ENCODE data around the gene CATSPERE.

CATSPERE gene, protein sequence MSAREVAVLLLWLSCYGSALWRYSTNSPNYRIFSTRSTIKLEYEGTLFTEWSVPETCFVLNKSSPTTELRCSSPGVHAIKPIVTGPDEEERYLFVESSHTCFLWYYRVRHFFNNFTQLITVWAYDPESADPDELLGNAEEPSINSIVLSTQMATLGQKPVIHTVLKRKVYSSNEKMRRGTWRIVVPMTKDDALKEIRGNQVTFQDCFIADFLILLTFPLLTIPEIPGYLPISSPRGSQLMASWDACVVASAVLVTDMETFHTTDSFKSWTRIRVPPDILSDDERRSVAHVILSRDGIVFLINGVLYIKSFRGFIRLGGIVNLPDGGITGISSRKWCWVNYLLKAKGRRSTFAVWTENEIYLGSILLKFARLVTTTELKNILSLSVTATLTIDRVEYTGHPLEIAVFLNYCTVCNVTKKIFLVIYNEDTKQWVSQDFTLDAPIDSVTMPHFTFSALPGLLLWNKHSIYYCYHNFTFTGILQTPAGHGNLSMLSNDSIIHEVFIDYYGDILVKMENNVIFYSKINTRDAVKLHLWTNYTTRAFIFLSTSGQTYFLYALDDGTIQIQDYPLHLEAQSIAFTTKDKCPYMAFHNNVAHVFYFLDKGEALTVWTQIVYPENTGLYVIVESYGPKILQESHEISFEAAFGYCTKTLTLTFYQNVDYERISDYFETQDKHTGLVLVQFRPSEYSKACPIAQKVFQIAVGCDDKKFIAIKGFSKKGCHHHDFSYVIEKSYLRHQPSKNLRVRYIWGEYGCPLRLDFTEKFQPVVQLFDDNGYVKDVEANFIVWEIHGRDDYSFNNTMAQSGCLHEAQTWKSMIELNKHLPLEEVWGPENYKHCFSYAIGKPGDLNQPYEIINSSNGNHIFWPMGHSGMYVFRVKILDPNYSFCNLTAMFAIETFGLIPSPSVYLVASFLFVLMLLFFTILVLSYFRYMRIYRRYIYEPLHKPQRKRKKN

GRCh38 chr1:244461245-244462071 is at the start of gene CATSPERE:
TSS of gene CATSPERE (plus strand) at chr1:244461273. CDS start at chr1:244461430, 157 bp downstream.
- Mint-ChIP-seq H3K4me1 (ENCODE audit: low read depth) (peaks cover 15% of the 10 kb centered on the region), H3K9me3 (ENCODE audit: low read depth) (peaks cover 4% of the 10 kb centered on the region)

GRCh38 chr1:244412176-244412575 is 48.9 kb upstream of the CATSPERE start:
- no peaks in the 10 kb centered on the region for H3K9me3 Mint-ChIP-seq (ENCODE audit: low read depth)
- no peaks in the 10 kb centered on the region for H3K27me3 Mint-ChIP-seq
- H3K4me3 Mint-ChIP-seq: no peak overlapping the region
- H3K36me3 Mint-ChIP-seq: peaks cover 36% of the 10 kb centered on the region
- H3K27ac Mint-ChIP-seq: no peak overlapping the region
- peaks cover 5% of the 10 kb centered on the region for H3K4me1 Mint-ChIP-seq (ENCODE audit: low read depth)

More at GRCh38 chr1:244461245-244462071, at the start of gene CATSPERE:
- H3K27me3 Mint-ChIP-seq: no peaks in the 10 kb centered on the region
- H3K36me3 Mint-ChIP-seq: peaks cover 6% of the 10 kb centered on the region
- H3K4me3 Mint-ChIP-seq: peak within 1 kb of the TSS; percentile 91
- H3K27ac Mint-ChIP-seq: peak within 1 kb of the TSS; percentile 98

DNA sequence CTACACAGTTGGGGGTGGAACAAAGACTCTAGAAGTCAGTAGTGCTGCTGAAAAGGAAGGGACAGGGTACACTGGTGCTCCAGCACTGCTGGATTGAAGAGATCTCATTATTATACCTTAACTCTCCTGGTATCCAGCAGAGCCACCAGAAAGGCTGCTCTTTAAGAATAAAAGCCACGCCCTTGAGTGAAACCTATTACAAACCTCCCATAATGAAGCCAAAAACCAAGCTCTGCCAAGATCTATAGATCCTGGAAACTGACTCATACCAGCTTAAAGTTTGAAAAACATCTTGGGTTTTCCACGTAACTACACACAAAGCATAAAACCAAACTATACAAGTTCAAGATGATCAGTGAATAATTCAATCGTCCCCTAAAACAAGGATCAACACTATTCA is 47.3 kb upstream of the CATSPERE start:
- Mint-ChIP-seq H3K9me3 (ENCODE audit: low read depth) (no peaks in the 10 kb centered on the region), H3K4me3 (no peak overlapping the region), H3K4me1 (ENCODE audit: low read depth) (peaks cover 5% of the 10 kb centered on the region), H3K27ac (no peak overlapping the region), H3K36me3 (peaks cover 33% of the 10 kb centered on the region), H3K27me3 (no peaks in the 10 kb centered on the region)

DNA sequence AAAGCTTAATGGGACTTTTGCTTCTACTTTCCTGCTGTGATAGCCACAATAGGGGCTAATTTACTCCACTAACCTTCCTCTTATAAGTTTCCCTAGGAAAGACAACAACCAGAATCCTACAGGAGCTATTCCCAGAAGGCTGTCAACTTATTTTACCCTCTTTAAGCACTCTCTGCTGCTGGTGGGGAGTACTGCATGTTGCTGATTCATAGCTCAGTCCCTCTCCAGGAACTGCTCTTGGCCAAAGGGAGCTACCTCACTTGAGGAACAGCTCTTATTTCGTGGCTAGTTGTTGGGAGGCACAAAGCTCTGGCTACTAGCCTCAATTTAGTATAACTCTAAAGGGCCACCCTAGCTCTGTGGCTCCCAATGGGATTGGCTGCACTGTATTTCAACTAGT is 46.5 kb upstream of the CATSPERE start:
- no peak overlapping the region for H3K4me3 Mint-ChIP-seq
- H3K36me3 Mint-ChIP-seq: peaks cover 37% of the 10 kb centered on the region
- no peaks in the 10 kb centered on the region for H3K9me3 Mint-ChIP-seq (ENCODE audit: low read depth)
- H3K27ac Mint-ChIP-seq: no peak overlapping the region
- peaks cover 5% of the 10 kb centered on the region for H3K4me1 Mint-ChIP-seq (ENCODE audit: low read depth)
- no peaks in the 10 kb centered on the region for H3K27me3 Mint-ChIP-seq

DNA sequence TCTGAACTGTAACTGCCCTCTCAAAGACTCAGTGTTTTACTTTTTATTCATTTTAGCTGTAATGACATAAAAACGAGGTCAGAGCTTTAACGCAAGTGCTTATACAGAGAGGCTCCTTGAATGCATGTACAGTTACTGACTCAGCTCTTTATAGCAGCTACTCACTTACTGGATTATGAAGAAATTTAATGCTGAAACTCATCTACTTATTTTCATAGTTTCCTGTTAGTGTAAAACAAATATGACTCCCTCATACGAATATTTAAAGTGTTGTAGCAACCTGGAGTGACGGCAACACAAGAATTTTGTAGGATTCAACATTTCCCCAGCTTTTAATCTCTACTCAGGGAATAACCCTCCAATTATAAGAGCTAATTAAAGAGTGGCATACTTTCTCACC is 42.0 kb upstream of the CATSPERE start:
- Mint-ChIP-seq H3K27me3 (no peaks in the 10 kb centered on the region), H3K4me3 (no peak overlapping the region), H3K27ac (no peak overlapping the region), H3K4me1 (ENCODE audit: low read depth) (peaks cover 3% of the 10 kb centered on the region), H3K9me3 (ENCODE audit: low read depth) (no peaks in the 10 kb centered on the region), H3K36me3 (peaks cover 31% of the 10 kb centered on the region)

DNA sequence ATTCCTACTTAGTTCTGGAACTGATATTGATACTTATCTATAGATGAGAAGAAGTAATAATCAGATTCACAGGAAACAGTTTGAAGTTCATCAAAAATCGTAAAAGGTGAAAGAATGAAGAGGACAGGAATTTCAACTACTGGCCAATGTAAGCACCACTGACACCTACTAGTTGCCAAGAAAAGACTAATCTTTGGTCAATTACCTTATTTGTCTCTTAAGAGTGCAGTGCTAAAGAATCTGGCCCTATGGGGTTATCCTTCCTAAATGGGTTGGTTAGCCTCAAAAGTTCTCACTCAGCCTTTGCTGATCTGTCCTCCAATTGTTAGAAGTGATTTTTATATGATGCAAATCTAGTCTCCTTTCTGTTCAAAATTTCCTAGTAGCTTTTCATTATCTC is 38.9 kb upstream of the CATSPERE start:
- peaks cover 4% of the 10 kb centered on the region for H3K4me1 Mint-ChIP-seq (ENCODE audit: low read depth)
- no peak overlapping the region for H3K4me3 Mint-ChIP-seq
- H3K36me3 Mint-ChIP-seq: peaks cover 28% of the 10 kb centered on the region
- no peak overlapping the region for H3K27ac Mint-ChIP-seq
- no peaks in the 10 kb centered on the region for H3K9me3 Mint-ChIP-seq (ENCODE audit: low read depth)
- no peaks in the 10 kb centered on the region for H3K27me3 Mint-ChIP-seq

- Mint-ChIP-seq H3K4me1 (ENCODE audit: low read depth) (peaks cover 9% of the 10 kb centered on the region), H3K27me3 (no peaks in the 10 kb centered on the region), H3K36me3 (peaks cover 17% of the 10 kb centered on the region), H3K9me3 (ENCODE audit: low read depth) (no peaks in the 10 kb centered on the region), H3K4me3 (no peak overlapping the region), H3K27ac (no peak overlapping the region)
These were observed 36.3 kb upstream of the CATSPERE start for GRCh38 chr1:244424649-244425334.

- peaks cover 9% of the 10 kb centered on the region for H3K4me1 Mint-ChIP-seq (ENCODE audit: low read depth)
- no peaks in the 10 kb centered on the region for H3K9me3 Mint-ChIP-seq (ENCODE audit: low read depth)
- H3K27me3 Mint-ChIP-seq: no peaks in the 10 kb centered on the region
- H3K27ac Mint-ChIP-seq: no peak overlapping the region
- H3K36me3 Mint-ChIP-seq: peaks cover 15% of the 10 kb centered on the region
- no peak overlapping the region for H3K4me3 Mint-ChIP-seq
These were observed 33.4 kb upstream of the CATSPERE start for GRCh38 chr1:244427647-244428046.

- Mint-ChIP-seq H3K36me3 (peaks cover 15% of the 10 kb centered on the region), H3K9me3 (ENCODE audit: low read depth) (no peaks in the 10 kb centered on the region), H3K4me3 (no peak overlapping the region), H3K4me1 (ENCODE audit: low read depth) (peaks cover 9% of the 10 kb centered on the region), H3K27ac (no peak overlapping the region), H3K27me3 (no peaks in the 10 kb centered on the region)
These were observed 31.3 kb upstream of the CATSPERE start for GRCh38 chr1:244429818-244430217.

GRCh38 chr1:244431166-244431565 is 29.9 kb upstream of the CATSPERE start:
- Mint-ChIP-seq H3K4me1 (ENCODE audit: low read depth) (peaks cover 16% of the 10 kb centered on the region), H3K4me3 (no peak overlapping the region), H3K36me3 (peaks cover 17% of the 10 kb centered on the region), H3K27me3 (no peaks in the 10 kb centered on the region), H3K27ac (no peak overlapping the region), H3K9me3 (ENCODE audit: low read depth) (no peaks in the 10 kb centered on the region)

DNA sequence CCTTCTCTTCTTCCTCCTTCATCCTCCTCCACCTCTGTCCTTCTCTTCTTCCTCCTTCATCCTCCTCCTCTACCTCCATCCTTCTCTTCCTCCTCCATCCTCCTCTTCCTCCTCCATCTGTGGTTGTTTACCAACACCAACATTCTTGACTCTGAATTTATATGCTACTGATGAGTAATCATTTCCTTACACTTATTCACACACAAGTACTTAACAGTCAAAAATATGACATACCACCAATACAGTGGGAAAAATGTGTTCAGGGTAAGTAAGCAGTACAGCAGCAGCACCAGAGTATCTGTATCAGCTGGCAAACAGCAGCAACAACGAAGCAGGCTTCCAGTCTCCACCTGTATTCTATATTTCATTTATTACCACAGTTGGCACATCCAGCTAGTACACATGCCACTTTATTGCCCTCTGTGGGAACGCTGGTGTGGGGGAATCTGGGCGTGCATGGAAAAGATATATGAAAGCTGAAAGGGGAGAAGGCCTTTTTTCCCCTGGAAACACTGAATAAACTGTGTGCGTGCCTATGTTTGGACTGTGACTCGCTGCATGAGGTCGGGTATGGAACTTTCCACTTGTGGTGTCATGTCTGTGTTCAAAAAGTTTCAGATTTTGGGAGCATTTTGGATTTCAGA is 25.4 kb upstream of the CATSPERE start:
- Mint-ChIP-seq H3K4me1 (ENCODE audit: low read depth) (peaks cover 48% of the 10 kb centered on the region), H3K27me3 (no peaks in the 10 kb centered on the region), H3K9me3 (ENCODE audit: low read depth) (no peaks in the 10 kb centered on the region), H3K27ac (peak overlapping the region; percentile 96), H3K4me3 (peak overlapping the region; percentile 76), H3K36me3 (peaks cover 13% of the 10 kb centered on the region)

GRCh38 chr1:244436336-244437085 is 24.6 kb upstream of the CATSPERE start:
- Mint-ChIP-seq H3K9me3 (ENCODE audit: low read depth) (no peaks in the 10 kb centered on the region), H3K4me1 (ENCODE audit: low read depth) (peaks cover 49% of the 10 kb centered on the region), H3K36me3 (peaks cover 13% of the 10 kb centered on the region), H3K27ac (peak overlapping the region; percentile 96), H3K4me3 (peak overlapping the region; percentile 76), H3K27me3 (no peaks in the 10 kb centered on the region)

DNA sequence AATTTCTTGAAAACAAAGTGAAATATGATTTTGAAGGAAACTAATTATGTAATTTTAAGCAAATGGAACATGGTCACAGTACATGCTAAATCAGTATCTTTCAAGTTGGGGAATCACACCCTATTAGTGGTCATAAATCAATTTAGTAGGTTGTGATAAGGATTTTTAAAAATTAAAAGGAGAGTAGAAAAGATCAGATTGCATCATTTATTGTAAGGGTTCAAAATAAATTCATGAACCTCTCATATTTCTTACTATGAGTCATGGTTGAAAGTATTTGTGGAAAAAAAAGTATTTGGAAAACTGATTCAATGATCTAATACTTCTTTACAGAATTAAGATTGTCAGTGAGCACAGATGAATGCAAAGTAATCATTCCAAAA is 24.0 kb upstream of the CATSPERE start:
- Mint-ChIP-seq H3K9me3 (ENCODE audit: low read depth) (no peaks in the 10 kb centered on the region), H3K27ac (peak overlapping the region; percentile 96), H3K4me3 (no peak overlapping the region), H3K4me1 (ENCODE audit: low read depth) (peaks cover 50% of the 10 kb centered on the region), H3K36me3 (peaks cover 13% of the 10 kb centered on the region), H3K27me3 (no peaks in the 10 kb centered on the region)

All from activated naive CD8-positive, alpha-beta T cell (primary cell).